ENCODE results near the gene BRSK1. TPM values are rescaled to one million over a fixed set of nuclear protein-coding genes. Genes with fewer than 3 reads are reported as not detected.

Gene BRSK1
- total and polyA plus RNA-seq, 10 of the 15 experiments (the other 5 are each of a cell fraction or from before 2014, with no cell fraction given), result 0.03 to 0.76 (median 0.25) TPM; not detected in 4

- TF ChIP-seq JUND (IDR thresholded peaks at IDR 0.05; ENCODE audit: low read depth, low read length), result no peak
- TF ChIP-seq IKZF2 (IDR thresholded peaks at IDR 0.05), result no peak
- no peak for TF ChIP-seq SMAD5 (IDR thresholded peaks at IDR 0.05; ENCODE audit: low read depth)
- no peak for TF ChIP-seq STAT1 (conservative IDR thresholded peaks at IDR 0.05)
- TF ChIP-seq DPF2 (IDR thresholded peaks at IDR 0.05), result no peak
- TF ChIP-seq YBX1 (IDR thresholded peaks at IDR 0.05), result no peak
- TF ChIP-seq IRF4 (IDR thresholded peaks at IDR 0.05; ENCODE audit: low read depth, low read length), result no peak
- TF ChIP-seq SIX5 (IDR thresholded peaks at IDR 0.05; ENCODE audit: low read depth, low read length, severe bottlenecking), result no peak
- TF ChIP-seq SUZ12 (IDR thresholded peaks at IDR 0.05; ENCODE audit: unreplicated experiment), result no peak
- no peak for TF ChIP-seq TAF1 (IDR thresholded peaks at IDR 0.05; ENCODE audit: borderline replicate concordance, low read depth, low read length)
Observed at GRCh38 chr19:55360902-55361301, 77.1 kb downstream of the BRSK1 start (continued).

Small RNA genes within 50 kb of the gene (microRNA-seq; reads per million reads assigned to microRNA genes)
- gene MIR6802, result 1.5 reads per million
- 2.1 reads per million, percentile 6 among the genes with 10 or more reads in this experiment for gene MIR6803

Small RNA genes within 50 kb of the gene (small RNA-seq; reads per million reads assigned to genes)
- gene MIR6802 (0.16 reads per million), gene MIR6803 (not detected)

Other genes starting within 250 kb of the BRSK1 start
Only the 7 nearest of the 27 such genes appear.
- not detected in 2 replicates for gene PTPRH, start 74.5 kb upstream of the BRSK1 start, total RNA-seq (2014; rRNA removed)
- gene PTPRH, start 74.5 kb upstream of the BRSK1 start, total RNA-seq (2014; rRNA removed; fragmentation: Illumina TruSeq; extraction: Trizol), result not detected in 2 replicates
- 0.08 and 0.13 TPM in 2 replicates for gene PTPRH, start 74.5 kb upstream of the BRSK1 start, total RNA-seq (2021)
- not detected in 2 replicates for gene PTPRH, start 74.5 kb upstream of the BRSK1 start, polyA plus RNA-seq (2011; rRNA removed)
- not detected in 2 replicates for gene PTPRH, start 74.5 kb upstream of the BRSK1 start, polyA plus RNA-seq (2014; fragmentation: Illumina TruSeq; extraction: Trizol)
- not detected for gene PTPRH, start 74.5 kb upstream of the BRSK1 start, polyA plus RNA-seq (2014; fragmentation: Nextera tagmentation; extraction: Ambion mirVana)
- not detected in 2 replicates for gene PTPRH, start 74.5 kb upstream of the BRSK1 start, polyA plus RNA-seq (2014; rRNA removed)
- gene PTPRH, start 74.5 kb upstream of the BRSK1 start, polyA plus RNA-seq (2016; fragmentation: Nextera tagmentation; extraction: Ambion mirVana), result not detected
- 3.4 and 3.8 TPM in 2 replicates for gene TMEM86B, start 55.2 kb upstream of the BRSK1 start, total RNA-seq (2014; rRNA removed)
- gene TMEM86B, start 55.2 kb upstream of the BRSK1 start, total RNA-seq (2014; rRNA removed; fragmentation: Illumina TruSeq; extraction: Trizol), result 1.1 and 1.6 TPM in 2 replicates
- 6.6 and 8.3 TPM in 2 replicates for gene TMEM86B, start 55.2 kb upstream of the BRSK1 start, total RNA-seq (2021)
- 0.49 and 1.5 TPM in 2 replicates for gene TMEM86B, start 55.2 kb upstream of the BRSK1 start, polyA plus RNA-seq (2011; rRNA removed)
- gene TMEM86B, start 55.2 kb upstream of the BRSK1 start, polyA plus RNA-seq (2014; fragmentation: Illumina TruSeq; extraction: Trizol), result 0.70 and 1.8 TPM in 2 replicates
- 1 to 10 TPM in 1 of 2 experiments, under 1 TPM in 1; 0.26 to 1.2 TPM for gene TMEM86B, start 55.2 kb upstream of the BRSK1 start, polyA plus RNA-seq (2014; fragmentation: Nextera tagmentation; extraction: Ambion mirVana)
- 9.1 and 10.6 TPM in 2 replicates for gene TMEM86B, start 55.2 kb upstream of the BRSK1 start, polyA plus RNA-seq (2014; rRNA removed)
- 1 to 10 TPM; 1.7 to 1.9 TPM for gene TMEM86B, start 55.2 kb upstream of the BRSK1 start, polyA plus RNA-seq (2016; fragmentation: Nextera tagmentation; extraction: Ambion mirVana)
- 73.8 and 83.4 TPM in 2 replicates for gene PPP6R1, start 25.0 kb upstream of the BRSK1 start, total RNA-seq (2014; rRNA removed)
- gene PPP6R1, start 25.0 kb upstream of the BRSK1 start, total RNA-seq (2014; rRNA removed; fragmentation: Illumina TruSeq; extraction: Trizol), result 47.4 and 50.0 TPM in 2 replicates
- gene PPP6R1, start 25.0 kb upstream of the BRSK1 start, total RNA-seq (2021), result 160 and 173 TPM in 2 replicates
- 37.2 and 73.6 TPM in 2 replicates for gene PPP6R1, start 25.0 kb upstream of the BRSK1 start, polyA plus RNA-seq (2011; rRNA removed)
- gene PPP6R1, start 25.0 kb upstream of the BRSK1 start, polyA plus RNA-seq (2014; fragmentation: Illumina TruSeq; extraction: Trizol), result 16.9 and 43.7 TPM in 2 replicates
- gene PPP6R1, start 25.0 kb upstream of the BRSK1 start, polyA plus RNA-seq (2014; fragmentation: Nextera tagmentation; extraction: Ambion mirVana), result 1 to 10 TPM in 1 of 2 experiments, under 1 TPM in 1; 0.80 to 2.5 TPM
- 108 and 126 TPM in 2 replicates for gene PPP6R1, start 25.0 kb upstream of the BRSK1 start, polyA plus RNA-seq (2014; rRNA removed)
- 10 to 100 TPM; 60.8 to 66.7 TPM for gene PPP6R1, start 25.0 kb upstream of the BRSK1 start, polyA plus RNA-seq (2016; fragmentation: Nextera tagmentation; extraction: Ambion mirVana)
- 21.4 and 31.5 TPM in 2 replicates for gene HSPBP1, start 3.9 kb upstream of the BRSK1 start, total RNA-seq (2014; rRNA removed)
- 11.9 and 12.3 TPM in 2 replicates for gene HSPBP1, start 3.9 kb upstream of the BRSK1 start, total RNA-seq (2014; rRNA removed; fragmentation: Illumina TruSeq; extraction: Trizol)
- 35.5 and 35.9 TPM in 2 replicates for gene HSPBP1, start 3.9 kb upstream of the BRSK1 start, total RNA-seq (2021)
- 6.3 and 18.3 TPM in 2 replicates for gene HSPBP1, start 3.9 kb upstream of the BRSK1 start, polyA plus RNA-seq (2011; rRNA removed)
- 1.2 and 7.2 TPM in 2 replicates for gene HSPBP1, start 3.9 kb upstream of the BRSK1 start, polyA plus RNA-seq (2014; fragmentation: Illumina TruSeq; extraction: Trizol)
- gene HSPBP1, start 3.9 kb upstream of the BRSK1 start, polyA plus RNA-seq (2014; fragmentation: Nextera tagmentation; extraction: Ambion mirVana), result 1 to 10 TPM in 1 of 2 experiments, under 1 TPM in 1; 0.18 to 1.3 TPM
- gene HSPBP1, start 3.9 kb upstream of the BRSK1 start, polyA plus RNA-seq (2014; rRNA removed), result 27.7 and 39.0 TPM in 2 replicates
- gene HSPBP1, start 3.9 kb upstream of the BRSK1 start, polyA plus RNA-seq (2016; fragmentation: Nextera tagmentation; extraction: Ambion mirVana), result 10 to 100 TPM; 77.0 to 83.3 TPM
- gene TMEM150B, start 41.3 kb downstream of the BRSK1 start, total RNA-seq (2014; rRNA removed), result not detected in 2 replicates
- gene TMEM150B, start 41.3 kb downstream of the BRSK1 start, total RNA-seq (2014; rRNA removed; fragmentation: Illumina TruSeq; extraction: Trizol), result not detected in 2 replicates
- 0.23 TPM in 1 of 2 replicates, not detected in the other for gene TMEM150B, start 41.3 kb downstream of the BRSK1 start, total RNA-seq (2021)
- gene TMEM150B, start 41.3 kb downstream of the BRSK1 start, polyA plus RNA-seq (2011; rRNA removed), result not detected in 2 replicates
- gene TMEM150B, start 41.3 kb downstream of the BRSK1 start, polyA plus RNA-seq (2014; fragmentation: Illumina TruSeq; extraction: Trizol), result not detected in 2 replicates
- gene TMEM150B, start 41.3 kb downstream of the BRSK1 start, polyA plus RNA-seq (2014; fragmentation: Nextera tagmentation; extraction: Ambion mirVana), result not detected
- gene TMEM150B, start 41.3 kb downstream of the BRSK1 start, polyA plus RNA-seq (2014; rRNA removed), result 0.09 TPM in 1 of 2 replicates, not detected in the other
- gene TMEM150B, start 41.3 kb downstream of the BRSK1 start, polyA plus RNA-seq (2016; fragmentation: Nextera tagmentation; extraction: Ambion mirVana), result under 1 TPM; 0.16 to 0.19 TPM
- gene KMT5C, start 55.9 kb downstream of the BRSK1 start, total RNA-seq (2014; rRNA removed), result 6.8 and 7.7 TPM in 2 replicates
- gene KMT5C, start 55.9 kb downstream of the BRSK1 start, total RNA-seq (2014; rRNA removed; fragmentation: Illumina TruSeq; extraction: Trizol), result 2.4 and 3.7 TPM in 2 replicates
- 13.2 and 15.8 TPM in 2 replicates for gene KMT5C, start 55.9 kb downstream of the BRSK1 start, total RNA-seq (2021)
- 5.7 and 9.3 TPM in 2 replicates for gene KMT5C, start 55.9 kb downstream of the BRSK1 start, polyA plus RNA-seq (2011; rRNA removed)
- gene KMT5C, start 55.9 kb downstream of the BRSK1 start, polyA plus RNA-seq (2014; fragmentation: Illumina TruSeq; extraction: Trizol), result 1.3 and 2.3 TPM in 2 replicates
- under 1 TPM in 1 of 2 experiments, not detected in 1; 0.20 TPM for gene KMT5C, start 55.9 kb downstream of the BRSK1 start, polyA plus RNA-seq (2014; fragmentation: Nextera tagmentation; extraction: Ambion mirVana)
- 10.5 and 11.9 TPM in 2 replicates for gene KMT5C, start 55.9 kb downstream of the BRSK1 start, polyA plus RNA-seq (2014; rRNA removed)
- 1 to 10 TPM; 4.1 to 4.3 TPM for gene KMT5C, start 55.9 kb downstream of the BRSK1 start, polyA plus RNA-seq (2016; fragmentation: Nextera tagmentation; extraction: Ambion mirVana)
- gene COX6B2, start 70.7 kb downstream of the BRSK1 start, total RNA-seq (2014; rRNA removed), result not detected in 2 replicates
- gene COX6B2, start 70.7 kb downstream of the BRSK1 start, total RNA-seq (2014; rRNA removed; fragmentation: Illumina TruSeq; extraction: Trizol), result not detected in 2 replicates
- not detected in 2 replicates for gene COX6B2, start 70.7 kb downstream of the BRSK1 start, total RNA-seq (2021)
- 0.09 TPM in 1 of 2 replicates, not detected in the other for gene COX6B2, start 70.7 kb downstream of the BRSK1 start, polyA plus RNA-seq (2011; rRNA removed)
- gene COX6B2, start 70.7 kb downstream of the BRSK1 start, polyA plus RNA-seq (2014; fragmentation: Illumina TruSeq; extraction: Trizol), result not detected in 2 replicates
- gene COX6B2, start 70.7 kb downstream of the BRSK1 start, polyA plus RNA-seq (2014; fragmentation: Nextera tagmentation; extraction: Ambion mirVana), result under 1 TPM; 0.05 to 0.07 TPM
- gene COX6B2, start 70.7 kb downstream of the BRSK1 start, polyA plus RNA-seq (2014; rRNA removed), result 0.06 and 0.14 TPM in 2 replicates
- under 1 TPM in 1 of 2 experiments, not detected in 1; 0.08 TPM for gene COX6B2, start 70.7 kb downstream of the BRSK1 start, polyA plus RNA-seq (2016; fragmentation: Nextera tagmentation; extraction: Ambion mirVana)